Thyroid gland (tissue), 4 donors: ENCODE measurements around the gene ZC3HAV1L. TPM values are rescaled to one million over a fixed set of nuclear protein-coding genes. Genes with fewer than 3 reads are reported as not detected.
"Not testable (repeated sequence)": the region's sequence is repeated elsewhere in the genome, so short reads cannot be mapped to it uniquely, and the experiment has no call there.

Experiments used
- DNase-seq, 2 donors: peaks; one replicate each; pipeline ENCODE4 v3.0.0-alpha.2; 2019
- H3K27ac ChIP-seq, 3 donors: fragments of 200-600 bp; sonication (generic); 1 replicate in 2 of 3; 2 replicates in 1 of 3; pipeline ENCODE4 v1.5.1; 2016 to 2019; ENCODE audit warnings: mild to moderate bottlenecking in 1 of 3, moderate library complexity in 1 of 3
- H3K27me3 ChIP-seq: fragments of 200-600 bp; sonication (generic); one replicate; pipeline ENCODE4 v1.5.1; 2019
- H3K36me3 ChIP-seq, 2 donors: fragments of 200-600 bp; sonication (generic); one replicate each; pipeline ENCODE4 v1.5.1; 2016 to 2019
- H3K4me1 ChIP-seq, 2 donors: fragments of 200-600 bp; sonication (generic); one replicate each; pipeline ENCODE4 v1.5.1; 2017 to 2019
- H3K4me3 ChIP-seq, 3 donors: fragments of 200-600 bp; sonication (generic); replicated peaks in 1 of 3; 1 replicate in 2 of 3; 2 replicates in 1 of 3; pipeline ENCODE4 v1.5.1; 2016; ENCODE audit warnings: mild to moderate bottlenecking in 1 of 3
- H3K9me3 ChIP-seq: fragments of 200-600 bp; sonication (generic); one replicate; pipeline ENCODE4 v1.5.1; 2017
- CTCF ChIP-seq, 6 experiments: fragments of 200-600 bp in 3 of 6; fragments of 450-650 bp in 3 of 6; sonication (generic) in 3 of 6; IDR thresholded peaks; one replicate each; pipeline ENCODE4 v1.5.1; 2016 to 2019; ENCODE audit warnings: antibody characterized with exemption in 6 of 6, mild to moderate bottlenecking in 2 of 6, inconsistent platforms in 1 of 6, moderate library complexity in 1 of 6
- POLR2A ChIP-seq, 2 donors: fragments of 450-650 bp; IDR thresholded peaks; one replicate each; pipeline ENCODE4 v1.6.1; 2017; ENCODE audit warnings: antibody characterized with exemption in 2 of 2, mild to moderate bottlenecking in 2 of 2, moderate library complexity in 1 of 2
- WGBS, 2 donors: methylation state at CpG; one replicate each; pipeline ENCODE4 v1.1.5; 2017; 5-methylcytosine and 5-hydroxymethylcytosine counted together
- intact Hi-C: fragments of 100-400 bp; cut with DNase I; formaldehyde crosslinking; loops from one replicate; pipeline ENCODE4 v1.15.1; 2023
- total RNA-seq, 4 donors: library from RNA; depleted of rRNA; stranded (reverse); fragments of >200 nt; gene quantifications; one replicate each; pipeline ENCODE4 v1.2.3, GENCODE V29; 2016

ZC3HAV1L gene
- total RNA-seq, 4 donors from 2014 or later, result 31.7 to 73.7 (median 45.5) TPM

- 84 to 100% methylated on average over 1 of the region's 1 CpG for WGBS, 2 donors
- no peak for DNase-seq
These were observed 43.1 kb upstream of the ZC3HAV1L start for GRCh38 chr7:139078911-139079310.

GRCh38 chr7:139078399-139078798 lies 42.6 kb upstream of the ZC3HAV1L start:
- WGBS, 2 donors, result 92 to 94% methylated on average over 1 of the region's 1 CpG
- H3K4me1 ChIP-seq, result no peaks in the 10 kb centered on the region
- no peak for DNase-seq
- H3K36me3 ChIP-seq, result peaks cover 38 to 66% of the 10 kb centered on the region in 2 donors
- intact Hi-C loops, result loop anchor here (10.0 kb wide), 1 partner anchor 194 kb away; no protein-coding TSS in a partner anchor
- TF ChIP-seq POLR2A (IDR thresholded peaks at IDR 0.05) (no peak), CTCF (IDR thresholded peaks at IDR 0.05) (no peak)
- no peaks in the 10 kb centered on the region for H3K9me3 ChIP-seq
- H3K27me3 ChIP-seq, result no peaks in the 10 kb centered on the region
- H3K27ac ChIP-seq, result no peak overlapping the region
- no peak overlapping the region for H3K4me3 ChIP-seq

More at GRCh38 chr7:139078911-139079310, 43.1 kb upstream of the ZC3HAV1L start:
- H3K4me3 ChIP-seq, result no peak overlapping the region
- H3K27ac ChIP-seq, result no peak overlapping the region
- peaks cover 40 to 67% of the 10 kb centered on the region in 2 donors for H3K36me3 ChIP-seq
- no peaks in the 10 kb centered on the region for H3K4me1 ChIP-seq
- H3K27me3 ChIP-seq, result no peaks in the 10 kb centered on the region
- H3K9me3 ChIP-seq, result no peaks in the 10 kb centered on the region
- intact Hi-C loops, result loop anchor here (10.0 kb wide), 1 partner anchor 194 kb away; no protein-coding TSS in a partner anchor
- no peak for TF ChIP-seq POLR2A (IDR thresholded peaks at IDR 0.05)
- TF ChIP-seq CTCF (IDR thresholded peaks at IDR 0.05), result no peak

- not testable (repeated sequence) for H3K27me3 ChIP-seq, DNase-seq, H3K27ac ChIP-seq, H3K4me3 ChIP-seq, H3K9me3 ChIP-seq, H3K4me1 ChIP-seq
- intact Hi-C loops, result loop anchor here (10.0 kb wide), 1 partner anchor 193 kb away; no protein-coding TSS in a partner anchor
- peaks cover 40 to 68% of the 10 kb centered on the region in 2 donors for H3K36me3 ChIP-seq
- WGBS, 2 donors, result 84 to 90% methylated on average over 5 of the region's 5 CpGs
These were observed 41.9 kb upstream of the ZC3HAV1L start for GRCh38 chr7:139077706-139078105.

- Histone ChIP-seq H3K27ac (no peak overlapping the region), H3K4me1 (no peaks in the 10 kb centered on the region), H3K27me3 (no peaks in the 10 kb centered on the region), H3K4me3 (no peak overlapping the region), H3K9me3 (no peaks in the 10 kb centered on the region), H3K36me3 (peaks cover 52 to 77% of the 10 kb centered on the region in 2 donors)
- no peak for DNase-seq
- TF ChIP-seq CTCF (IDR thresholded peaks at IDR 0.05) (no peak), POLR2A (IDR thresholded peaks at IDR 0.05) (no peak)
- intact Hi-C loops, result loop anchor here (2.0 to 10.0 kb wide), 2 partner anchors 59 to 191 kb away; no protein-coding TSS in a partner anchor
- 84 to 88% methylated on average over 11 of the region's 11 CpGs for WGBS, 2 donors
These were observed 40.2 kb upstream of the ZC3HAV1L start for GRCh38 chr7:139075871-139076686.

GRCh38 chr7:139075031-139075652 lies 39.3 kb upstream of the ZC3HAV1L start:
- H3K36me3 ChIP-seq, result peaks cover 50 to 70% of the 10 kb centered on the region in 2 donors
- intact Hi-C loops, result loop anchor here (2.0 to 10.0 kb wide), 2 partner anchors 58 to 190 kb away; no protein-coding TSS in a partner anchor
- H3K4me1 ChIP-seq, result no peaks in the 10 kb centered on the region
- WGBS, 2 donors, result 38 to 62% methylated on average over 6 to 9 of the region's 9 CpGs
- TF ChIP-seq POLR2A (IDR thresholded peaks at IDR 0.05) (no peak), CTCF (IDR thresholded peaks at IDR 0.05) (peak; percentile 43 to 87 (median 80))
- peak; percentile 68 to 69 for DNase-seq
- no peak overlapping the region for H3K4me3 ChIP-seq
- H3K27me3 ChIP-seq, result no peaks in the 10 kb centered on the region
- H3K9me3 ChIP-seq, result no peaks in the 10 kb centered on the region
- H3K27ac ChIP-seq, result peak overlapping the region in 1 of 3 donors; percentile 11
